IPS DF 19.7 (cell line): ENCODE data around the gene CGGBP1.

Experiments
- DNase-seq: peaks from one replicate; pipeline ENCODE4 v3.0.0-alpha.2; 2013; ENCODE audit warnings: low read depth, low spot score

CGGBP1 gene, protein sequence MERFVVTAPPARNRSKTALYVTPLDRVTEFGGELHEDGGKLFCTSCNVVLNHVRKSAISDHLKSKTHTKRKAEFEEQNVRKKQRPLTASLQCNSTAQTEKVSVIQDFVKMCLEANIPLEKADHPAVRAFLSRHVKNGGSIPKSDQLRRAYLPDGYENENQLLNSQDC

DNA sequence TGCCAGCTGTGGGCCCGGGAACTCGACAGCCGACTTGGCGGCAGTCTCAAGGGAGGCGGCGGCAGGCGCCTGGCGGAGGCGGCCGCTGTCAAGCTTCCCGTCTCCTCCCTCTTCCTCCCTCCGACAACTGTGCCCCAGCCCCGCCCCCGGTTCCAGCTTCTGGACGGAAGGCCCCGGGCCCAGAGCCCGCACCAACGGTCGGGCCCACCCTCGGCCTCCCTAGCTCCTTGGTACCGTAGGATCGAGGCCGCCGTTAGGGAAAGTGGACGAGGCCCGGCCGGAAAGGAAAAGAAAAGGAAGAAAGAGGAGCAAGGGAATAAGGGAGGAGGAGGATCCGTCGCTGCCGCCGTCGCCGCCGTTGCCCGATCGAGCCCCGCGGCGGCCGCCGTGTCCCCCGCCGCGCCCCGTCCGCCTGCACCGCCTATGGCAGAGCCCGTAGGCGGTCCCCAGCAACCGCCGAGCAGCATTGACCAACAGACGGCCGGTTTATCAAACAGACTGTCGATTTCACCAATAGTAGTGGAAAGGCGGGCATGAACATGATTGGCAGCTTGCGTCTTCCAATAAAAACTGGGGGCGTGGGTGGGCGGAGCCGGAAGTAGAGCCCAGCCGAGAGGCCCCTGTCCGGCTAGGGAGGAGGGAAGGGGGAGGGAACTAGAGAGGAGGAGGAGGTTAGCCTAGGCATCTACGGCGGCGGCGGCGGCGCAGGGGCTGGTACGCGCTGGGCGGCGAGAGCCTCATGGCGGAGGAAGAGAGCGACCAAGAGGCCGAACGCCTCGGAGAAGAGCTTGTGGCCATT lies at the start of gene CGGBP1, which contains the start of gene ZNF654:
TSS of gene CGGBP1 (minus strand) at position 425 of the 799 bp plus-strand sequence. CDS start 3,029 bp downstream, outside the sequence.
TSS of gene ZNF654 (plus strand) at position 675 of the 799 bp plus-strand sequence. CDS start at position 740, 65 bp downstream.
- DNase-seq, result peak; percentile 93

DNA sequence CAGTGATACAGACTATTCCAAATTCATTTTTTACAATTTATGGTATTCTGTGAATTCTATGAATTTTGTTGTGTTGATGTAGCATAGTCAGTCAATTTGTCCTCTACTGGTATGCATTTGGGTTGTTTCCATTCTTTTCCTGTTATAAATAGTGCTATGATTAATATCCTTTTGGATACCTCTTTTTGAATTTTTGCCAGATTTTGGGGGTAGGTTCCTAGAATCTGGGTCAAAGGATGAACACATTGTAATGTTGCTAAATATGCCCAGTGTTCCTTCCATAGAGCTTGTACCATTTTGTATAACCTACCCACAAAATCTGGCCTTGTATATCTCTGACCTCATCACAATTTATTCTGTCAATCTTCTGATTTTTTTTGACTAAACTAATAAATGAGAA lies 46.5 kb upstream of the CGGBP1 start:
- DNase-seq, result no peak

DNA sequence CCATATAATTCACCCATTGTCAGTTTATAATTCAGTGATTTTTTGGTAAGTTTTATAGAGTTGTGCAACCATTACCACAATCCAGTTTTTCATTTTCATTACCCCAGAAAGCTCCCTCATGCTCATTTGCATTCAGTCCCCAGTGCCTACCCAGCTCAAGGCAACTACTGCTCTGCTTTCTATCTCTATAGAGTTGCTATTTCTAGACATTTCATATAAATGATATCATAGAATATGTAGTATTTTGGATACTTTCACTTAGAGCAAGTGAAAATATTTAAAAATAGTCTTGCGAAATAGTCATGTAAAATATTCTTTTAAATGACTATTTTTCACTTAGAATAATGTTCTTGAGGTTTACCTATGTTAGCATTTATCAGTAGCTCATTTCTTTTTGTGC lies 42.3 kb upstream of the CGGBP1 start:
- DNase-seq, result no peak

DNA sequence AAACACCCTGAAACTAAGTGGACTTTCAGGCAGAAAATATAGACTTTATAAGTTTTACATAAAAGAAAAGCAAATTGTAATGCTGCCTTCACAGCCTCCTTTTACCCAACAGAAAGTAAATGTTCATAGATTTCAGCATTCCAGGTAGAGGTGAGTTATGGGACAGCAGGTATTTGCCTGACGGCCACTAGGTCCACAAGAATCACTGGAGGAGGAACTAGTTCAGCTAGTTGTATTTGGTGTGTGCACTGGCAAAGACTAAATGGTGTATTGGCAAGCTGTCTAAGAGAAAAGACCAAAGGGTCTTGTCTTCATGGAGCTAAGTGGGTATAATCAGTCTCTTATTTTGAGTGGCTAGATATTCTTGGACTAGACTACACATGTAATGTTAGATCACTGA lies 34.5 kb upstream of the CGGBP1 start:
- no peak for DNase-seq

DNA sequence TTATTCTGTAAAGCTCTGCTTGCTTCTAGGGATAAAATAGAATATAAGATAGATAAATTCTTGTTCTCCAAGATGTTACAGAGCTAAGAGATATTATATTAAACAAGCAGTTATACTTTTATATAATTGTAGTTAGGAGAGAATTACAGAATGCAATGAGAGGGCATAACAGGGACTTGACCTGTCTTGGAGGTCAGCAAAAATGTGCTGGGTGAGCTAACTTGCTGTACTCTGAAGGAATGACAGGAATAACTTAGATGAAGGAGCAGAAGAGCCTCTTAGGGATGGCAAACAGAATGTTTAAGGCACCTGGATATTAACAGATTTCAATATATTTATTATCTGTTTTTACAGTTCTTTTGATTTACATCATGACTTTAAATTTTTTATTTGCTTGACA lies 33.5 kb upstream of the CGGBP1 start:
- DNase-seq, result no peak

DNA sequence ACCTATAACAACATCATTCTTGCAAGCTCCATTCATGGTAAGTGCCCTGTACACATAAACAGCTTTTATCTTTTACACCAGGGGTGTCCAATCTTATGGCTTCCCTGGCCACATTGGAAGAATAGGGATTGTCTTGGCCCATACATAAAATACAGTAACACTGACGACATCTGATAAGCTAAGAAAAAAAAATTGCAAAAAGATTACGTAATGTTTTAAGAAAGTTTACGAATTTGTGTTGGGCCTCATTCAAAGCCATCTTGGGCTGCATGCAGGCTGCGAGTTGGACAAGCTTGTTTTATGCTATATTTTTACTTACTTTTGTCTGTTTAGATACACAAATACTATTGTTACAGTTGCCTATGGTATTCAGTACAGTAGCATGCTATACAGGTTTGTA lies 31.9 kb upstream of the CGGBP1 start:
- DNase-seq, result no peak

DNA sequence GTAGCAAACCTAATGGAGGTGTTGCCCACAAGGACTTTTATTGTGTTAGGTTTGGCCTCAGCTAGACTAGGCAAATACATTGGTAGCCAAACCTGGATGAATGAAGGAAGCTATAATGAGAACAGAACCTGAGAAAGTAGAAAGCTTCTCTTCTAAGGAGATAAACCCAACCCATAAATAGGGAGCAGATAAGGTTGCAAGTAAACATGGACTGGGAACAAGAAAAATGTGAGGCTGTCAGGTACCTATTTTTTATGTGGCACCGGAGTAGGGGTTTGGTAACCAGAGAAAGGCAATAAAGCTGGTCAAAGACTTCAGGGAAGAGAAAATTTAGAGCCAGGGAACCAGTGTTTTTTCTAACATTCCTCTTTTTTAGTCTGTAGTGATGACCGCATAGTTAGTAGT lies 25.3 kb upstream of the CGGBP1 start:
- no peak for DNase-seq

DNA sequence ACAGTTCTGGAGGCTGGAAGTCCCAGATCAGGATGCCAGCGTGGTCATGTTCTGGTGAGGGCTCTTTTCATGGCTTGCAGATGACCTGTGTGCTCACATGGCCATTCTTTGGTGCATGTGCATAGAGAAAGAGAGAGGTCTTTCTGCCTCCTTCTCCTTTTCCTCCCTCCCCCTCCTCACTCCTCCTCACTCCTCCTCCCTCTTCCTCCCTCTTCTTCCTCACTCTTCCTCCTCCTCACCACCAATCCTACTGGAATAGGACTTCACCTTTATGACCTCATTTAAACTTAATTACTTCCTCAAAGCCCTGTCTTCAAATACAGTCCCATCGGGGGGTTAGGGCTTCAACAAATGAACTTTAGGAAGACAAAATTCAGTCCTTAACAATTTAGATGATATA lies 24.0 kb upstream of the CGGBP1 start:
- DNase-seq, result no peak

DNA sequence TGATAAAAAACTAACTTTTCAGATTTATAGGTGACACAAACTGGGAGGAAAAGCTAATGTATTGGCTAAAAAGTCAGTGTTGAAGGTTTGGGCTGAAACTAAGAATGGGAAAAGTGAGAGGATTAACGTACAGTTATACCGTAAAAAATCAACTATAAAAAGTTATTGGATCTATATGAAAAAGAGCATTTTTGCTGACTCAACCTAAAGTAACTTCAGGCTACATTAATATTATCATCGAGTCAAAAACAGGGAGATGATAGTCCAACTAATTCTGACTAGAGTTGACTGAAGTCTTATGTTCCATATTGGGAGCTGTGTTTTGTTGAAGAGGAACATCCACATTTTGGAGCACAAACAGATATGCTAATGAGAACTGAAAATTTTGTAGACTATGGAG lies 20.1 kb upstream of the CGGBP1 start:
- DNase-seq, result no peak

DNA sequence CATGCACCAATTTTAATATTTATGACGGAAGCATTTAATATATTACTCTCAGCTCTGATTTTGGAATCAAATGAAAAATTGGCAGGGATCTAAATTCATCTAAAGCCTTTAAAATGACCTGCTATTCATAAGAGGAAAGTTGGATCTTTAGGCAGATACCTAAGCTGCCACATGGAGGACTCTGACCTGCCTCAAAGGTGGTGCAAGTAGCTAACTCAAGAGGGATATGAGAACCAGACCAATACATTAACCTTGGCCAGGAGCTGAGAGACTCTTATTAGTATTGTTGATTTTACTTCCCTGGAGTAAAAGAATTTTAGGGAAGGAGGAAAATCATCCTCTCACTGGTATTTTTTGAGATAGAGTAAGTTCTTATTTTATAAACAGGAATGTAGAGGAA lies 17.9 kb upstream of the CGGBP1 start:
- no peak for DNase-seq

DNA sequence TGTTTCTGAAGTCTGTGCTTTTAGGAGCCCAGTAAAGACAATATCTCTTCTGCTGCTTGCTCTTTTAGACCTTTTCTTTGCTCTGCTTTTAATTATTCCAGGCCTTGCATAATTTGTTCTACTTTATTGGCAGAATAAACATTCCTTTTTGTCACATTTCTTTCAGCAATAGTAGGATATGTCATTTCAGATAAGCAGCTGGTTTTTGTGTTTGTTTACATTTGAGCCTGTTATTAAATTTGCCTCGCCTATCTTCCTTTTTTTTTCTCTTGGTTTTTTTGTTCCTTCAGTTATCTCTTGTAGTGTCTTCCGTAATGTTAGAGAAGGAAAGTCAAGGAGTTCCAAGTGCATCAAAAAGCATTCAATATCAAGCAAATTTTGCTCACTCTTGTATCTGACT lies 16.7 kb upstream of the CGGBP1 start:
- DNase-seq, result no peak

DNA sequence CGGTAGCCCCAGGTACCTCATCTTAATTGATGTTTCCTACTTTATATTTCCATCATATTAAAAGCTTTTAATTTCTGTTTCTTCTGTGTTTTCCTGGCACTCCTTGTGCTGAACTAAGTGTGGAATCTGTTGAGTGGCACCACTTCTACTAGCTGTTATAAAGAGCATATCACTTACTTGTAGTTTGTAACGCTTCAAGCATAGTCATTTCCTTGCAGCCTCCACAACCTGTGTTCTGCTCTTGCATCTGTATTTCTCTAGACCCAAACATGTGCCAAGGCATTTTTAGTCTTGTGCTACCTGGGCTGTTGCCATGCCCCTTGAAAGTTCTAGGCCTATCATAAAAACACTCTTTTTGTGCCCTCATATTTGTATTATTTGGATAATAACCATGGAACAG lies 16.3 kb upstream of the CGGBP1 start:
- no peak for DNase-seq

DNA sequence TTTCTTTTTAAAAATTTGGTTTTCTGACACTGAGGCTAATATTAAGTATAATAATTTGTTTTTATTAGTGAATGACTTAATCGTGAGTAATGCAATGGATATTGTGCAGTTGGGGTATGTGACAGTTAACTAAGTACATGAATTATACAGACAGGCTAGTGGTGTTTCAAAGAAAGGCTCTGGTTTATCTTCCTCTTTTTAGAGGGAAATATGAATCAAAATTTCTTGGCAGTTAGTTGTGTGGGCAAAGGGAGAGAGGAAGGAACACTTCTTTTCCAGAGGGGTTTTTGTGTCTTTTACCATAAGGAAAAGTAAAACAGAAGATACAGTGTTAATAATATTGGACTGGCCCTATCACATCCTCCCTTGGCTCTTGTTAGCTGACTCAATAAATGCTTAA lies 2.9 kb upstream of the CGGBP1 start:
- DNase-seq, result no peak

DNA sequence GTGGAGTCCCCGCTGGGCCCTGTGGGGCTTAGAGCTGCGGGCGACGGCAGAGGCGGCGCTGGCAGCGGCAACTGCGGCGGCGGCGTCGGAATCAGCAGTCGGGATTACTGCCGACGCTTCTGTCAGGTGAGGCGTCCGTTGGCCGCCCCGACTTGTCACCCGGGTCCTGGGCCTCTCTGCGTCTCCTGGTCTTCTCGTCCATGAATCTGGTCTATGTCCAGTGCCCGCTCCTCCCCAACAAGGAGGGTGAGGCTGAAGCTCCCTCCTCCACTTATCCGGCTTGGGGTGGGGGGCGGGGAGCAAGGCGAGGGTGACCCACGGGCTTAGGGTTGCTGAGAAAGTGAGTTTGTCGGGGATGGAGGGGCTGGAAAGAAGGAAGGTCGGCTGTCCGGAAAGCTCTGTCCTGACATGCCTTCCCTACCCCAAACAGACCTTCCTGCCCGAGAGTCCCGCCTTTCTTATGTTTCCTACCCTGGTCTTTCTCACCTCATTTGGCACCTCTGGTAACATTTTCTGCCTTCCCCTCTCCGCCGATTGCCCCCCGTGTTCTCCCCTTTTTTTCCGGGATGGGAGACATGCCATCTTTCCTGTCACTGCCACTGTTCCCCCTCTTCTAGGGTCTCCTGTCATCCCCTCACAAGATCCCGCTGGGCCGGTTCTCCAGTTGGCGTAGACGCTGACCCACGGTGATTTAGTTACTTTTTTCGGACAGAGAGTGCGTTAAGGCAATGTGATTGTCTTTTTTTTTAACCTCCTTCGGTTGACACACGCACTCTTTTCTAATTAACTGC lies 770 bp upstream of the CGGBP1 start:
- DNase-seq, result no peak

DNA sequence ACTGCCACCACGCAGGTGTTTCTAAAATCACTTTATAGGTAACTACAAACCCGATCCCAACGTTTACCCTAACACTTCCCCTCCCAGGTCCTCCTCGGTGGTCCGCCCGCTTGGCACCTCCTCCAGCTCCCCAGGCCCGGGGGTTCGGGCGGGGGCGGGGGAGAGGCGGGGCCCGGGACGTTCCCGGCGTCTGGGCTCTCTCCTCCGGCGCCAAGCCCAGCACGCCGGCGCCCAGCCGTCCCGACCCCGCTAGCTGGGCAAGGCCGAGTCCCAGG lies 562 bp downstream of the CGGBP1 start:
- DNase-seq, result no peak

DNA sequence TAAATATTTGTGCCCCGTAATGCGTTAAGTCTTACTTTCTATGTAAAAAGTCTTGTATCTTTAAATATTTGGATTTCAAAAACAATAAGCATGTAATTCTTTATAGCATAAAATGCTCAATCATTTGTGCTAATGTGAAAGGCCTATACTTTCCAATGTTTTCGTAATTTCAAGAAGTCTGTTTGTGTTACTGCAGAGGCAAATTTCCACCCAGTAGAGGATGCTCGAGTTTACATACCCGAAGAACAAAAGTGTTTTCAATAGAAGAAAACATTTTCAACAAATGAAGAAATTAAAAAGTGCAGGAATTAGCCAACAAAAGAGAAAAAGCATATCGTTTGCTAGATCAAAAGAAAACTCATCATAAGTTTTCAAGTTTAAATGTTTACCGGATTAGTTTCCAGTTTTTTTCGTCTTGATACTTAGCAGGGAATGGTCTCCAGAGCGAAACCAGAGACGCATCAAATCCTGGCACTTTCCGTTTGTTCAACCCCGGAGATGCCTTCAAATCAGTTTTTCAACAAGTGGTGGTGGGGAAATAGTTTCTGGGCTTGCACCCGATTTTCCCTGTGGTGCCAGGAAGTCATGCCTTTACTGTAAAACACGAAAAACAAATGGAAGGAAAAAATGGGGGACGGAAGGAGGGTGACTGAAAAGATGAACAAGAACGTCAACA lies 1.0 kb downstream of the CGGBP1 start:
- no peak for DNase-seq

DNA sequence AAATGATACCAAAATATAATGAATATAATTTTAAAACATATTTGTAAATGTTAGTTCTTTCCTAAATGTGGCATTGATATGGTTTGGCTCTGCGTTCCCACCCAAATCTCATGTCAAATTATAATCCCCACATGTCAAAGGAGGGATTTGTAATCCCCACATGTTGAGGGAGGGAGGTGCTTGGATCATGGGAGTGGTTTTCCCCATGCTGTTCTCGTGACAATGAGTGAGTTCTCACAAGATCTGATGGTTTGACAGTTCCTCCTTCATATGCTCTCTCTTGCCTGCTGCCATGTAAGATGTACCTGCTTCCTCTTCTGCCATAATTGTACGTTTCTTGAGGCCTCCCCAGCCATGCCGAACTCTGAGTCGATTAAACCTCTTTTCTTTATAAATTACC lies 12.0 kb downstream of the CGGBP1 start:
- no peak for DNase-seq

DNA sequence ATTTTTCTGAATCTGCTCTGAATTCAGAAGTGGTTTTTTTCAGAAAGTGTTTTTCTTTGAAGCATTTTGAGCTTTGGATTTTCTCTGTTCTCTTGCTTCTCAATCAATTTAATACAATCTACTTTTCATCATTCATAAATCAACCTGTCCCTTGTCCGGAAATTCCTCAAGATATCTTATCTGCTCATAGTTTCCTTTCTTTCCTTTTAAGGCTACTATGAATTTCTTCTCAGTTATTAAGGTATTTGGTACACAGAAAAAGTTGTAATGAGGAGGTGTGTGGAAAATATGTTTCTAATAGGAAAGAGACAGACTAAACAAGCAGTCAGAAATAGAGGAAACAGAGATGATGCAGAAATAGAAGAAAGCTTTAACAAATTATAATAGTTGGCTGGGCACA lies 14.4 kb downstream of the CGGBP1 start:
- DNase-seq, result no peak

DNA sequence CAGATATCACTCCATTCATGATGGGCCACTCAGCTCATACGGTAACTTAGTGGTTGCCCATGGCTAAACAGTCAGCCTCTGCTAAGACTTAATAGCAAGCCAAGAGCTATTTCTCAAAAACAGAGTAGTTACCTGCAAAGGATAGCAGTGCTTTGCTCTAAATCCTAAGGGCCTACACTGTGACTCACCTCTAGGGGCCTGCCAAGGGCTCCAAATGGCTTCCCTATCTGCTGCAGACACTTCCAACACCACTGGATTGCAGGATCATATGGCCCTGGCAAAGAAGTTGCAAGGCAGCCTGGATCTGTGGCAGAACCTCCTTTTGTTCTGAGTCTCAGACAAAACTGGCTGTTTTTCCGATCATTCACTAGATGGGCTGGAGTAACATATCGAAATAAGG lies 17.8 kb downstream of the CGGBP1 start:
- no peak for DNase-seq

DNA sequence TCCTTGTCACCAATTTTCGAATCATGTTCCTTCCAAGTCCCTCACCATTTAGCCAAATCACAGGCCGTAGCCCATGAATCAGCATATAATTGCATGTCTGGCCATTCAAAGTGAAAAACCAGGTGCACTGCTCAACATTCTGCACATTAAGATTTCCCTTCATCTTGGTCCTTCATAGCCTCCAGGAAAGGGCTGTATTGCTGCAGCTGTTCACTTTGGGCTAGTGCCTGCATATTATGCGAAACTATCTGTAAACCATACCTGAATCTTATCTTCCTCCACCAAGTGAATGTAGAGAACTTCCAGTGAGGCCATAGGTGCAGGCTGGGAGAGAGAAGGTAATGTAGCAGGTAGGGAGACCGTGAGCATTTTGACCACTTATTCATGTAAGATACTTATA lies 18.3 kb downstream of the CGGBP1 start:
- DNase-seq, result no peak

DNA sequence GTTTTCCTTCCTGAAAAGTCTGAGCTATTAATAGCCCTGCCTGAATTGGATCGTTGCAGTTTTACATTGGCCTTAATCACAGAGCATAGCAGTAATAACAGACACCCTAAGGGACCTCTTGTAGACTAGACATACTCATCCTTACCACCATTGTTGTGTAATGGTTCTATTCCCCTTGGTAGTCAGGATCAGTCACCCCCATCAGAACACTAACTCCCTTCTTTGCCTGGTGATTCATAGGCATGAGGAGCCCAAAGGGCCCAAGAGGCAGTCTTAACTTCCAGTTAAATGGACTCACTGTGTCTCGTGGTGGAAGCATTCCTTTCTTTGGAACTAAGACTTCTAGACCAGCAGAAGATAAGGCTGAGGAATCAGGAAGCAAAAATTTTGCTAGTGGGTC lies 20.2 kb downstream of the CGGBP1 start:
- no peak for DNase-seq

DNA sequence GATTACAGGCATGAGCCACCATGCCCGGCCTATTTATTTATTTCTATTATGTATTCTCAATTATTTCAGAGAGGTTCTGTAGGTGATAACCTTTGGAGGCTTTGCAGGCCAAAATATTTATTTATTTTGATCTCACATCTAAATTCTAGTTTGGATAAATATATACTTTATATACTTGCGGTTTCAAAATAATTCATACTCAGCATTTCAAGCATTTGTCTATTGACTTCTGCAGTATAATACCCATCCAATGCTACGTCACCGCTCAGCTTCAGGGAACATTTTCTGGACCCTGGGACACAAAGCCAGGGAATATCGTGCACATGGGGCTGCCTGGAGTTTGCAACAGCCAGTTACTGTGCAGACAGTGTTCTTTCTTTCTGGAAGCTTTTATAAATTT lies 22.6 kb downstream of the CGGBP1 start:
- no peak for DNase-seq
